ENCODE results near the gene IFI27L2. TPM values are rescaled to one million over a fixed set of nuclear protein-coding genes. Genes with fewer than 3 reads are reported as not detected.

The IFI27L2 gene
- total and polyA plus RNA-seq, 2 experiments from 2014 or later: 23.4 to 38.5 TPM

DNA sequence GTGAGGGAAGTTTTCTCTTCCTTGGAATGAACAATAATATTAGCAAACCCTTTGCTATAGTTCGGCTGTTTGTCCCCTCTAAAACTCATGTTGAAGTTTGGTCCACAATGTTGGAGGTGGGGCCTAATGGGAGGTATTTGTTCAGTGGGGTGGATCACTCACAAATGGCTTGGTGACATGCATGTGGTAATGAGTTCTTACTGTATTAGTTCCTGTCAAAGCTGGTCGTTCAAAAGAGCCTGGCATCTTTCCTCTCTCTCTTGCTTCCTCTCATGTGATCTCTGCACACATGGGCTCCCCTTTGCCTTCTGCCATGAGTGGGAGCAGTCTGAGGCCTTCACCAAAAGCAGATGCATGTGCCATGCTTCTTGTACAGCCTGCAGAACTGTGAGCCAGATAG lies 31.7 kb upstream of the IFI27L2 start (continued):
- TF ChIP-seq, protein P1, sequence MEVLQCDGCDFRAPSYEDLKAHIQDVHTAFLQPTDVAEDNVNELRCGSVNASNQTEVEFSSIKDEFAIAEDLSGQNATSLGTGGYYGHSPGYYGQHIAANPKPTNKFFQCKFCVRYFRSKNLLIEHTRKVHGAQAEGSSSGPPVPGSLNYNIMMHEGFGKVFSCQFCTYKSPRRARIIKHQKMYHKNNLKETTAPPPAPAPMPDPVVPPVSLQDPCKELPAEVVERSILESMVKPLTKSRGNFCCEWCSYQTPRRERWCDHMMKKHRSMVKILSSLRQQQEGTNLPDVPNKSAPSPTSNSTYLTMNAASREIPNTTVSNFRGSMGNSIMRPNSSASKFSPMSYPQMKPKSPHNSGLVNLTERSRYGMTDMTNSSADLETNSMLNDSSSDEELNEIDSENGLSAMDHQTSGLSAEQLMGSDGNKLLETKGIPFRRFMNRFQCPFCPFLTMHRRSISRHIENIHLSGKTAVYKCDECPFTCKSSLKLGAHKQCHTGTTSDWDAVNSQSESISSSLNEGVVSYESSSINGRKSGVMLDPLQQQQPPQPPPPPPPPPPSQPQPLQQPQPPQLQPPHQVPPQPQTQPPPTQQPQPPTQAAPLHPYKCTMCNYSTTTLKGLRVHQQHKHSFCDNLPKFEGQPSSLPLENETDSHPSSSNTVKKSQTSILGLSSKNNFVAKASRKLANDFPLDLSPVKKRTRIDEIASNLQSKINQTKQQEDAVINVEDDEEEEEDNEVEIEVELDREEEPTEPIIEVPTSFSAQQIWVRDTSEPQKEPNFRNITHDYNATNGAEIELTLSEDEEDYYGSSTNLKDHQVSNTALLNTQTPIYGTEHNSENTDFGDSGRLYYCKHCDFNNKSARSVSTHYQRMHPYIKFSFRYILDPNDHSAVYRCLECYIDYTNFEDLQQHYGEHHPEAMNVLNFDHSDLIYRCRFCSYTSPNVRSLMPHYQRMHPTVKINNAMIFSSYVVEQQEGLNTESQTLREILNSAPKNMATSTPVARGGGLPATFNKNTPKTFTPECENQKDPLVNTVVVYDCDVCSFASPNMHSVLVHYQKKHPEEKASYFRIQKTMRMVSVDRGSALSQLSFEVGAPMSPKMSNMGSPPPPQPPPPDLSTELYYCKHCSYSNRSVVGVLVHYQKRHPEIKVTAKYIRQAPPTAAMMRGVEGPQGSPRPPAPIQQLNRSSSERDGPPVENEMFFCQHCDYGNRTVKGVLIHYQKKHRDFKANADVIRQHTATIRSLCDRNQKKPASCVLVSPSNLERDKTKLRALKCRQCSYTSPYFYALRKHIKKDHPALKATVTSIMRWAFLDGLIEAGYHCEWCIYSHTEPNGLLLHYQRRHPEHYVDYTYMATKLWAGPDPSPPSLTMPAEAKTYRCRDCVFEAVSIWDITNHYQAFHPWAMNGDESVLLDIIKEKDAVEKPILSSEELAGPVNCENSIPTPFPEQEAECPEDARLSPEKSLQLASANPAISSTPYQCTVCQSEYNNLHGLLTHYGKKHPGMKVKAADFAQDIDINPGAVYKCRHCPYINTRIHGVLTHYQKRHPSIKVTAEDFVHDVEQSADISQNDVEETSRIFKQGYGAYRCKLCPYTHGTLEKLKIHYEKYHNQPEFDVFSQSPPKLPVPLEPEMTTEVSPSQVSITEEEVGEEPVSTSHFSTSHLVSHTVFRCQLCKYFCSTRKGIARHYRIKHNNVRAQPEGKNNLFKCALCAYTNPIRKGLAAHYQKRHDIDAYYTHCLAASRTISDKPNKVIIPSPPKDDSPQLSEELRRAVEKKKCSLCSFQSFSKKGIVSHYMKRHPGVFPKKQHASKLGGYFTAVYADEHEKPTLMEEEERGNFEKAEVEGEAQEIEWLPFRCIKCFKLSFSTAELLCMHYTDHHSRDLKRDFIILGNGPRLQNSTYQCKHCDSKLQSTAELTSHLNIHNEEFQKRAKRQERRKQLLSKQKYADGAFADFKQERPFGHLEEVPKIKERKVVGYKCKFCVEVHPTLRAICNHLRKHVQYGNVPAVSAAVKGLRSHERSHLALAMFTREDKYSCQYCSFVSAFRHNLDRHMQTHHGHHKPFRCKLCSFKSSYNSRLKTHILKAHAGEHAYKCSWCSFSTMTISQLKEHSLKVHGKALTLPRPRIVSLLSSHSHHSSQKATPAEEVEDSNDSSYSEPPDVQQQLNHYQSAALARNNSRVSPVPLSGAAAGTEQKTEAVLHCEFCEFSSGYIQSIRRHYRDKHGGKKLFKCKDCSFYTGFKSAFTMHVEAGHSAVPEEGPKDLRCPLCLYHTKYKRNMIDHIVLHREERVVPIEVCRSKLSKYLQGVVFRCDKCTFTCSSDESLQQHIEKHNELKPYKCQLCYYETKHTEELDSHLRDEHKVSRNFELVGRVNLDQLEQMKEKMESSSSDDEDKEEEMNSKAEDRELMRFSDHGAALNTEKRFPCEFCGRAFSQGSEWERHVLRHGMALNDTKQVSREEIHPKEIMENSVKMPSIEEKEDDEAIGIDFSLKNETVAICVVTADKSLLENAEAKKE (CRISPR knock-in tag; IDR thresholded peaks at IDR 0.05): no peak
- TF ChIP-seq EZH2 (IDR thresholded peaks at IDR 0.05; ENCODE audit: low read depth, unreplicated experiment) (no peak), POLR2AphosphoS5 (IDR thresholded peaks at IDR 0.05; ENCODE audit: low read depth) (no peak), JUNB (IDR thresholded peaks at IDR 0.05; ENCODE audit: unreplicated experiment) (no peak), EZH2phosphoT487 (IDR thresholded peaks at IDR 0.05; ENCODE audit: unreplicated experiment) (no peak)

DNA sequence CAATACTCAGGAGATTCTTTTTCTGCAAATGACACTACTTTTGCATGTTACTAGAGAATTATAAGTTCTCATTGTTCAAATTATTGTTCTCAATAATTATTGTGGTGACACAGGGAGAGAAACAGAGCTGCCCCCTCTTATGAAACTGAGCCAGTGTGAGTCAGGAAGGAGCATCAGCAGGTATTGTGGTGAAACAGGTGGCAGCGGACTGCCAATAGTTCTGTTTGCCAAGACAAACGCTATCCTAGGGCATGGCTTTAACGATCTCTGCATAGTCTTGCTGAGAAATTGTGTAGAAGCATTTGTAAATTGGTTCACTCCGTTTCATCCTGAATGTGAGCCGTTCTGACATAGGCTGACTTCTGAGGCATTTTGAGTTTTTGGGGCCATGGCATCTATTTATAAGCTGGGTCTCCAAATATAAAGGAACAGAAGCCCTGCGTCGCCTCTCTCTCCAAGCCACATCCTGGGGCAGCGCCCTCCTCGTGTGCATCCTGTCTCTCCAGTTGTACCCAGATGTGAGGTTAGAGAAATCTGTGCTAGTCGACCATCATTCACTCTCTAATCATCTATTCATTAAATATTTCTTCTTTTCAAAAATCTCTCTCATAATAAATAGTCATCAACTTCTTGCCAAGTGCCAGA lies 29.0 kb upstream of the IFI27L2 start:
- TF ChIP-seq, protein P2, sequence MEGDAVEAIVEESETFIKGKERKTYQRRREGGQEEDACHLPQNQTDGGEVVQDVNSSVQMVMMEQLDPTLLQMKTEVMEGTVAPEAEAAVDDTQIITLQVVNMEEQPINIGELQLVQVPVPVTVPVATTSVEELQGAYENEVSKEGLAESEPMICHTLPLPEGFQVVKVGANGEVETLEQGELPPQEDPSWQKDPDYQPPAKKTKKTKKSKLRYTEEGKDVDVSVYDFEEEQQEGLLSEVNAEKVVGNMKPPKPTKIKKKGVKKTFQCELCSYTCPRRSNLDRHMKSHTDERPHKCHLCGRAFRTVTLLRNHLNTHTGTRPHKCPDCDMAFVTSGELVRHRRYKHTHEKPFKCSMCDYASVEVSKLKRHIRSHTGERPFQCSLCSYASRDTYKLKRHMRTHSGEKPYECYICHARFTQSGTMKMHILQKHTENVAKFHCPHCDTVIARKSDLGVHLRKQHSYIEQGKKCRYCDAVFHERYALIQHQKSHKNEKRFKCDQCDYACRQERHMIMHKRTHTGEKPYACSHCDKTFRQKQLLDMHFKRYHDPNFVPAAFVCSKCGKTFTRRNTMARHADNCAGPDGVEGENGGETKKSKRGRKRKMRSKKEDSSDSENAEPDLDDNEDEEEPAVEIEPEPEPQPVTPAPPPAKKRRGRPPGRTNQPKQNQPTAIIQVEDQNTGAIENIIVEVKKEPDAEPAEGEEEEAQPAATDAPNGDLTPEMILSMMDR (conservative IDR thresholded peaks at IDR 0.05; ENCODE audit: low read depth in 2 of 2): no peak
- no peaks in the 10 kb centered on the region for H3K4me1 ChIP-seq (ENCODE audit: insufficient read depth)
- no peak overlapping the region for H3K4me3 ChIP-seq
- Mint-ChIP-seq H3K36me3 (ENCODE audit: low read depth) (peaks cover 5% of the 10 kb centered on the region; the same call in 2 of the 3 replicates), H3K9me3 (peaks cover 21% of the 10 kb centered on the region), H3K4me3 (no peak overlapping the region), H3K27me3 (ENCODE audit: insufficient read depth, low read depth, poor library complexity) (no peaks in the 10 kb centered on the region), H3K4me1 (peaks cover 3% of the 10 kb centered on the region; the same call in 2 of the 3 replicates), H3K27ac (no peak overlapping the region)
- no peak overlapping the region for H3K4me2 ChIP-seq
- no peaks in the 10 kb centered on the region for H3F3A ChIP-seq (replicated peaks; ENCODE audit: low read depth)
- peaks cover 4% of the 10 kb centered on the region; the same call in 1 of the 2 replicates for H3K36me3 ChIP-seq (ENCODE audit: insufficient read depth)
- DNase-seq (ENCODE audit: low spot score): no peak
- H3K27me3 ChIP-seq (ENCODE audit: insufficient read depth): no peaks in the 10 kb centered on the region
- no peak for ATAC-seq
- peaks cover 3% of the 10 kb centered on the region; the same call in 1 of the 2 replicates for H3K9me2 ChIP-seq (ENCODE audit: insufficient read depth)
- H3K27ac ChIP-seq (ENCODE audit: low read depth): no peak overlapping the region
- no peaks in the 10 kb centered on the region for H3K79me2 ChIP-seq (replicated peaks; ENCODE audit: insufficient read depth)
- no peaks in the 10 kb centered on the region for H4K20me1 ChIP-seq (replicated peaks; ENCODE audit: insufficient read depth)
- H2AFZ ChIP-seq: no peak overlapping the region
